Stomach (tissue), 4 donors: ENCODE measurements around the gene MRC1.

Experiments
- CTCF ChIP-seq, 7 experiments: fragments of 450-650 bp in 4 of 7; fragments of 200-600 bp in 3 of 7; sonication (generic) in 3 of 7; IDR thresholded peaks; one replicate each; pipeline ENCODE4 v1.5.1; 2016 to 2019; ENCODE audit warnings: antibody characterized with exemption in 7 of 7, control low read depth in 2 of 7, mild to moderate bottlenecking in 1 of 7
- EP300 ChIP-seq: sonication (generic); formaldehyde crosslinking; IDR thresholded peaks from one replicate; pipeline ENCODE4 v1.6.1; 2017; ENCODE audit warnings: antibody characterized with exemption
- POLR2A ChIP-seq, 4 donors: fragments of 450-650 bp; IDR thresholded peaks; one replicate each; pipeline ENCODE4 v1.6.1; 2016; ENCODE audit warnings: antibody characterized with exemption in 4 of 4, control low read depth in 2 of 4, mild to moderate bottlenecking in 1 of 4, moderate library complexity in 1 of 4
- POLR2AphosphoS5 ChIP-seq, 3 donors: sonication (generic); formaldehyde crosslinking; IDR thresholded peaks; one replicate each; pipeline ENCODE4 v1.6.1; 2016; ENCODE audit warnings: antibody characterized with exemption in 3 of 3

GRCh38 chr10:17820943-17821342, 11.8 kb downstream of the MRC1 start:
- no peak for TF ChIP-seq EP300
- TF ChIP-seq CTCF (IDR thresholded peaks at IDR 0.05): no peak
- TF ChIP-seq POLR2AphosphoS5 (IDR thresholded peaks at IDR 0.05): no peak
- no peak for TF ChIP-seq POLR2A (IDR thresholded peaks at IDR 0.05)
